IPS-15b (cell line): ENCODE results near the gene HS6ST3.

Experiments used
- H3K27me3 ChIP-seq: one replicate; pipeline ENCODE4 v1.6.1; 2013; ENCODE audit warnings: low read length; ENCODE audit not compliant: control insufficient read depth, insufficient read depth
- H3K36me3 ChIP-seq: one replicate; pipeline ENCODE4 v1.6.1; 2013; ENCODE audit warnings: low read length; ENCODE audit not compliant: control insufficient read depth, insufficient read depth
- H3K4me1 ChIP-seq: one replicate; pipeline ENCODE4 v1.6.1; 2013; ENCODE audit warnings: mild to moderate bottlenecking, low read length; ENCODE audit not compliant: control insufficient read depth, insufficient read depth
- H3K4me3 ChIP-seq: one replicate; pipeline ENCODE4 v1.5.1; 2013; ENCODE audit warnings: low read depth, low read length
- H3K9ac ChIP-seq: one replicate; pipeline ENCODE4 v1.6.1; 2013; ENCODE audit warnings: low read depth, mild to moderate bottlenecking, low read length
- H3K9me3 ChIP-seq: one replicate; pipeline ENCODE4 v1.6.1; 2013; ENCODE audit warnings: mild to moderate bottlenecking, low read length; ENCODE audit not compliant: control insufficient read depth, insufficient read depth

HS6ST3 gene

GRCh38 chr13:96214824-96215445 lies 125.0 kb downstream of the HS6ST3 start:
- Histone ChIP-seq H3K9me3 (no peaks in the 10 kb centered on the region), H3K9ac (no peak overlapping the region), H3K27me3 (no peaks in the 10 kb centered on the region), H3K4me1 (no peaks in the 10 kb centered on the region), H3K4me3 (no peak overlapping the region), H3K36me3 (no peaks in the 10 kb centered on the region)

GRCh38 chr13:96216543-96216942 lies 126.6 kb downstream of the HS6ST3 start:
- H3K36me3 ChIP-seq, result no peaks in the 10 kb centered on the region
- H3K4me1 ChIP-seq, result no peaks in the 10 kb centered on the region
- H3K9me3 ChIP-seq, result no peaks in the 10 kb centered on the region
- H3K27me3 ChIP-seq, result no peaks in the 10 kb centered on the region
- H3K9ac ChIP-seq, result no peak overlapping the region
- H3K4me3 ChIP-seq, result no peak overlapping the region

DNA sequence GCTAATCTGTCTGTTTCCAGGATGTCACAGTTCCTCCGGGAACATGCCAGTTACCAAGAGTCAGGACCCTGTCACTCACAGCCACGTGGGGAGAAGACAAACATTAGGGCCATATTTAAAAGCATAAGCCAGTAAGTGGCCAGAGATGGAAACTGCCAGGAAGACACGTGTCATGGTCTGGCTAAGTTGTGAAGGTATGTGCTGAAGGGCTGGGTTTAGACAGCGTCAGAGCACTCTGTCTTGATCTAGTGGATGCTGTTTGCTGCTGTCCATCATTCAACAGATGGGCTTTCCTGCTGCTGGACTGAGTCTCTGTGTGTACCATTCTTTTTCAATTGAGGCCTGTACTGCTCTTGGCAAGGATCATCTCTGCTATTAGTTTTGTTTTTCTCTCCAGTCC lies 128.6 kb downstream of the HS6ST3 start:
- Histone ChIP-seq H3K9ac (no peak overlapping the region), H3K4me1 (no peaks in the 10 kb centered on the region), H3K9me3 (no peaks in the 10 kb centered on the region), H3K4me3 (no peak overlapping the region), H3K36me3 (no peaks in the 10 kb centered on the region), H3K27me3 (no peaks in the 10 kb centered on the region)

- Histone ChIP-seq H3K36me3 (no peaks in the 10 kb centered on the region), H3K27me3 (no peaks in the 10 kb centered on the region), H3K9ac (no peak overlapping the region), H3K4me1 (no peaks in the 10 kb centered on the region), H3K9me3 (no peaks in the 10 kb centered on the region), H3K4me3 (no peak overlapping the region)
Observed at GRCh38 chr13:96221471-96221870, 131.6 kb downstream of the HS6ST3 start.

DNA sequence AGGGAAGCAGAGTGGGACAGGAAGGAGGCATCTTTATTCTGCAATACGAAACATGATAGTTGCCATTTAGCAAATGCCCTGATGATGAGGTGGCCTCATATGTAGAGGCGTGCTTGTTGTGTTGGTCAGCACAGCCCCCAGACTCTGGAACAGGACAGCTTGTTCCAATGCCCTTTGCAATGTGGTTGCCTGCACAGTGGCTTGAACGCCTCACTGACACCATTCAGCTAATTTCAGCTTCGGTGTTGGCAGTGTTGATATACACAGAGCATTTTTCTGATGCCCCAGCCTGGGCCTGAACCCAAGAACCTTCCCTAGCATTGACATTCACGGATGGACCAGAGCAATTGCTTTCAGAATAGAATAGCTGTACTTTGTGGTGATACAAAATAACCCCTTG lies 133.3 kb downstream of the HS6ST3 start:
- no peak overlapping the region for H3K4me3 ChIP-seq
- no peaks in the 10 kb centered on the region for H3K4me1 ChIP-seq
- H3K27me3 ChIP-seq, result no peaks in the 10 kb centered on the region
- H3K36me3 ChIP-seq, result no peaks in the 10 kb centered on the region
- no peak overlapping the region for H3K9ac ChIP-seq
- no peaks in the 10 kb centered on the region for H3K9me3 ChIP-seq

DNA sequence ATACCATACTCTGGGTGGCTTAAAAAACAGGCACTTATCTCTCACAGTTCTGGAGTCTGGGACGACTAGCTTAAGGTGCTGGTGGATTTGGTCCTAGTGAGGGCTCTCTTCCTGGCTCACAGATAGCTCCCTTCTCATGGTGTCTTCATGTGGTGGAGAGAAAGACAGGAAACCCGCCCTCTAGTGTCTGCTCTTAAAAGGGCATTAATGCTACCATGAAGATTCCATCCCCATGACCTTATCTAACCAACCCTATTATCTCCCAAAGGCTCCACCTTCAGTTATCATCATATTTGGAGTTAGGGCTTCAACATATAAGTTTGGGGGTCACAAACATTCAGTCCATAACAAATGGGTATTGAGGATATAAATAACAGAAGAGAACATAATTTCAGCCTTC lies 139.4 kb downstream of the HS6ST3 start:
- Histone ChIP-seq H3K36me3 (no peaks in the 10 kb centered on the region), H3K9me3 (no peaks in the 10 kb centered on the region), H3K27me3 (no peaks in the 10 kb centered on the region), H3K9ac (no peak overlapping the region), H3K4me1 (no peaks in the 10 kb centered on the region), H3K4me3 (no peak overlapping the region)

DNA sequence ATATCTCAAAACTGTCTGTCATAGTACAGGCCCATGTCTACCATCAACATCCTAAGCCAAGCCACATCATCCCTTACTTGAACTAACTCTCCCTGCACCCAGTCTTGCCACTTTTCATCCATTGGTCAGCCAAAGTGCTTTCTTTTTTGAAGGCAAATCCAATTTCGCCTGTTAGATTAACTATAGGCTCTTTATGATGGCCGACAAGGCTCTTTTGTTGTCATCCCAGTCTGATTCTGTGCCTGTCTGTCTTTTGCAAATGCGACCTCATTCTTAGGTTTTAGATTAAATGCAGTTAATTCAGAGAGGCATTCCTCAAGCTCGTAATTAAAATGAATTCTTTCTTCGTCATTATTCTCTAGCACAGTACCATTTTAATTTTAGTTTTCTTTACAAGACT lies 148.3 kb downstream of the HS6ST3 start:
- Histone ChIP-seq H3K27me3 (no peaks in the 10 kb centered on the region), H3K36me3 (no peaks in the 10 kb centered on the region), H3K9ac (no peak overlapping the region), H3K4me3 (no peak overlapping the region), H3K4me1 (peaks cover 3% of the 10 kb centered on the region), H3K9me3 (no peaks in the 10 kb centered on the region)

- Histone ChIP-seq H3K9me3 (no peaks in the 10 kb centered on the region), H3K4me1 (peaks cover 3% of the 10 kb centered on the region), H3K4me3 (no peak overlapping the region), H3K27me3 (no peaks in the 10 kb centered on the region), H3K36me3 (no peaks in the 10 kb centered on the region), H3K9ac (no peak overlapping the region)
Observed at GRCh38 chr13:96238861-96239260, 149.0 kb downstream of the HS6ST3 start.

DNA sequence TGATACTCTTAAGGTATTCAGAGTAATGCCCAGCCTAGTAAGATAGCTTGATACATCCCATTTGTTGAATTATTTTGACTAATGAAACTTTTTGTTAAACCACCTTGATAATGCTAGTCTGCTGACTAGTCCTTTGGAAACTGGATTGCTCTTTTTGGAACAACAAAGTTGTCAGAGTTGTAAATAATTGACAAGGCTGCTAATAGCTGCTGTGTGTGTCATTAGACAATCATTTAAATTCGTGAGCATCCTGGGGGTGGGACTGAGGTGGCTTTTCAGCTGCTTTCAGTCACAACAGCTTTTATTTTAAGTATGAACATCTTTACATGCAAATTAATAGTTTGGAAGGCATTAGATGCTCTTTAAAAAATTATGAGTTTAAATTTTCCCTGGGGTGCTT lies 153.5 kb downstream of the HS6ST3 start:
- Histone ChIP-seq H3K36me3 (no peaks in the 10 kb centered on the region), H3K27me3 (no peaks in the 10 kb centered on the region), H3K9ac (no peak overlapping the region), H3K4me3 (no peak overlapping the region), H3K4me1 (peaks cover 4% of the 10 kb centered on the region), H3K9me3 (no peaks in the 10 kb centered on the region)

DNA sequence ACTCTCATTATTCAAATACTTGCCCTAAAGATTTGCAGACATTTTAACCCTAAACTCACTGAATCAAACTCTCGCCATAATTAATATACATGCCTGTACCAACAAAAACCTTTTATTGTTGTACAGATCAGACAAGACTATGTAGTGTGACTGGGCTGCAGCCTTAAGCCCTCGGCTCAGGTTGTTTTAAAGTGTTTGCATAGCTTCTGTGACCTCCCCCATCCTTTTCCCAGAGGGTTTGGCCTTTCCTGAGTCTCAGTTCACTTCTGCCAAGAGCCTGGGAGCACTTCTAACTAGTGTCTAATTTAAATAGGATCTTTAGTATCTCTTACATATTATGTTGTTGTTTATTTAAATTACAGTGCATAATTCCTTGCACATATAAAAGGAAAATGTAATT lies 158.2 kb downstream of the HS6ST3 start:
- H3K4me1 ChIP-seq, result peaks cover 6% of the 10 kb centered on the region
- no peaks in the 10 kb centered on the region for H3K27me3 ChIP-seq
- H3K36me3 ChIP-seq, result no peaks in the 10 kb centered on the region
- no peak overlapping the region for H3K4me3 ChIP-seq
- no peaks in the 10 kb centered on the region for H3K9me3 ChIP-seq
- no peak overlapping the region for H3K9ac ChIP-seq

DNA sequence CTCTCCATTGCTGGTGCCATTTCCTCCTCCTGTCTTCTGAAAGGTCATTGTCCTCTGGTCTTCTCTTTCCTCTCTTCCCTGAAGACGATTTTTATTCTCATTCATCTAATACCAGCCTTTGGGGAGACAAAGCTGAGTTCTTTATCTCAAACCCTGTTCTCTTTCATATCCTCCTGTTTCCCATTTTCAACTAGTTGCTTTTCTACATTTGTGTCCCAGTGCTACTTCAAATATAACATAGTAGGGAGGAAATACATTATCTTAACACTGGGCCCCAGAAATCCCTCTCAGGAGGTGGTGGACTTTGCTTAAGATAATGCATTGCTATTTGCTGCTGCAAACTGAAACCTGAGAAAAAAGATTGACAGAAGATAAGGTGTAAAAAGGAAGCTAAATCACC lies 159.1 kb downstream of the HS6ST3 start:
- peaks cover 6% of the 10 kb centered on the region for H3K4me1 ChIP-seq
- no peaks in the 10 kb centered on the region for H3K36me3 ChIP-seq
- no peaks in the 10 kb centered on the region for H3K9me3 ChIP-seq
- no peak overlapping the region for H3K4me3 ChIP-seq
- H3K27me3 ChIP-seq, result no peaks in the 10 kb centered on the region
- no peak overlapping the region for H3K9ac ChIP-seq

GRCh38 chr13:96252903-96253302 lies 163.0 kb downstream of the HS6ST3 start:
- Histone ChIP-seq H3K9me3 (no peaks in the 10 kb centered on the region), H3K27me3 (no peaks in the 10 kb centered on the region), H3K4me1 (peaks cover 6% of the 10 kb centered on the region), H3K9ac (no peak overlapping the region), H3K36me3 (no peaks in the 10 kb centered on the region), H3K4me3 (no peak overlapping the region)
